NCI-H1105 treated with DMSO at 0.1 percent for 48 hours (cell line): ENCODE data around the gene VIP.

ENCODE experiments used
- DNase-seq: peaks from one replicate; lab custom pipeline; 2025; lab: John Stamatoyannopoulos, UW

Gene VIP

GRCh38 chr6:152783217-152783878 lies 32.8 kb downstream of the VIP start:
- DNase-seq, result no peak

- no peak for DNase-seq
These were observed 44.1 kb downstream of the VIP start for GRCh38 chr6:152794696-152795095.

GRCh38 chr6:152804150-152804549 lies 53.6 kb downstream of the VIP start:
- no peak for DNase-seq
